ENCODE measurements around the gene NFKBIL1. TPM values are rescaled to one million over a fixed set of nuclear protein-coding genes. Genes with fewer than 3 reads are reported as not detected.

The NFKBIL1 gene
- polyA plus RNA-seq, 2 of the 4 experiments (the other 2 are of a cell fraction) = 5.2 to 9.0 TPM

DNA sequence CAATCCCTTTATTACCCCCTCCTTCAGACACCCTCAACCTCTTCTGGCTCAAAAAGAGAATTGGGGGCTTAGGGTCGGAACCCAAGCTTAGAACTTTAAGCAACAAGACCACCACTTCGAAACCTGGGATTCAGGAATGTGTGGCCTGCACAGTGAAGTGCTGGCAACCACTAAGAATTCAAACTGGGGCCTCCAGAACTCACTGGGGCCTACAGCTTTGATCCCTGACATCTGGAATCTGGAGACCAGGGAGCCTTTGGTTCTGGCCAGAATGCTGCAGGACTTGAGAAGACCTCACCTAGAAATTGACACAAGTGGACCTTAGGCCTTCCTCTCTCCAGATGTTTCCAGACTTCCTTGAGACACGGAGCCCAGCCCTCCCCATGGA is 30.2 kb downstream of the NFKBIL1 start:
- ATAC-seq (no peak), DNase-seq (ENCODE audit: low read depth in 1 of 2, low spot score in 1 of 2) (no peak), FAIRE-seq (no peak)
- H3K27ac ChIP-seq = no peak overlapping the region
- H3K4me1 ChIP-seq = peaks cover 6% of the 10 kb centered on the region; the same call in 1 of the 3 replicates
- H3K4me2 ChIP-seq = no peak overlapping the region
- TF ChIP-seq EP300 (IDR thresholded peaks at IDR 0.05) (no peak), GATA3 (IDR thresholded peaks at IDR 0.05; ENCODE audit: borderline replicate concordance) (no peak), ZSCAN20 (CRISPR knock-in tag; IDR thresholded peaks at IDR 0.05) (no peak), HOXB13 (CRISPR knock-in tag; IDR thresholded peaks at IDR 0.05; ENCODE audit: low read depth) (no peak), ZC3H11A (IDR thresholded peaks at IDR 0.05) (no peak), RNF2 (IDR thresholded peaks at IDR 0.05; ENCODE audit: borderline replicate concordance, low read depth) (no peak), EHMT2 (IDR thresholded peaks at IDR 0.05; ENCODE audit: low read depth) (no peak), NFE2L2 (conservative IDR thresholded peaks at IDR 0.05; ENCODE audit: low read length) (no peak), HOXA7 (CRISPR knock-in tag; IDR thresholded peaks at IDR 0.05) (no peak), CHD2 (IDR thresholded peaks at IDR 0.05; ENCODE audit: low read length, partially characterized antibody) (no peak), RFX5 (IDR thresholded peaks at IDR 0.05) (no peak), ZNF302 (CRISPR knock-in tag; IDR thresholded peaks at IDR 0.05) (no peak), FOXS1 (CRISPR knock-in tag; IDR thresholded peaks at IDR 0.05) (no peak), FOSL2 (IDR thresholded peaks at IDR 0.05) (no peak), FOSL2 (CRISPR knock-in tag; IDR thresholded peaks at IDR 0.05) (no peak), MYC (IDR thresholded peaks at IDR 0.05; ENCODE audit: borderline replicate concordance, low read length) (no peak), CEBPB (IDR thresholded peaks at IDR 0.05) (no peak), JUNB (IDR thresholded peaks at IDR 0.05) (no peak)
- TF ChIP-seq, protein P1, sequence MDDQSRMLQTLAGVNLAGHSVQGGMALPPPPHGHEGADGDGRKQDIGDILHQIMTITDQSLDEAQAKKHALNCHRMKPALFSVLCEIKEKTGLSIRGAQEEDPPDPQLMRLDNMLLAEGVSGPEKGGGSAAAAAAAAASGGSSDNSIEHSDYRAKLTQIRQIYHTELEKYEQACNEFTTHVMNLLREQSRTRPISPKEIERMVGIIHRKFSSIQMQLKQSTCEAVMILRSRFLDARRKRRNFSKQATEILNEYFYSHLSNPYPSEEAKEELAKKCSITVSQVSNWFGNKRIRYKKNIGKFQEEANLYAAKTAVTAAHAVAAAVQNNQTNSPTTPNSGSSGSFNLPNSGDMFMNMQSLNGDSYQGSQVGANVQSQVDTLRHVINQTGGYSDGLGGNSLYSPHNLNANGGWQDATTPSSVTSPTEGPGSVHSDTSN (IDR thresholded peaks at IDR 0.05) = no peak
- TF ChIP-seq, protein P2, sequence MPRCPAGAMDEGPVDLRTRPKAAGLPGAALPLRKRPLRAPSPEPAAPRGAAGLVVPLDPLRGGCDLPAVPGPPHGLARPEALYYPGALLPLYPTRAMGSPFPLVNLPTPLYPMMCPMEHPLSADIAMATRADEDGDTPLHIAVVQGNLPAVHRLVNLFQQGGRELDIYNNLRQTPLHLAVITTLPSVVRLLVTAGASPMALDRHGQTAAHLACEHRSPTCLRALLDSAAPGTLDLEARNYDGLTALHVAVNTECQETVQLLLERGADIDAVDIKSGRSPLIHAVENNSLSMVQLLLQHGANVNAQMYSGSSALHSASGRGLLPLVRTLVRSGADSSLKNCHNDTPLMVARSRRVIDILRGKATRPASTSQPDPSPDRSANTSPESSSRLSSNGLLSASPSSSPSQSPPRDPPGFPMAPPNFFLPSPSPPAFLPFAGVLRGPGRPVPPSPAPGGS (IDR thresholded peaks at IDR 0.05) = no peak
- 76% methylated on average over 2 of the region's 3 CpGs for WGBS (ENCODE audit: missing lambda C conversion rate)
- H3K9me3 ChIP-seq = no peaks in the 10 kb centered on the region
- no peak overlapping the region for H3K4me3 ChIP-seq
- ChIA-PET CTCF (interaction anchor here (5.3 to 18.3 kb wide), 3 partner anchors 17 to 31 kb away, joined by 18 to 338 read pairs (median 56); partner anchors contain the start of genes ATP6V1G2, NCR3 and NFKBIL1), POLR2A (no interaction called here)

DNA sequence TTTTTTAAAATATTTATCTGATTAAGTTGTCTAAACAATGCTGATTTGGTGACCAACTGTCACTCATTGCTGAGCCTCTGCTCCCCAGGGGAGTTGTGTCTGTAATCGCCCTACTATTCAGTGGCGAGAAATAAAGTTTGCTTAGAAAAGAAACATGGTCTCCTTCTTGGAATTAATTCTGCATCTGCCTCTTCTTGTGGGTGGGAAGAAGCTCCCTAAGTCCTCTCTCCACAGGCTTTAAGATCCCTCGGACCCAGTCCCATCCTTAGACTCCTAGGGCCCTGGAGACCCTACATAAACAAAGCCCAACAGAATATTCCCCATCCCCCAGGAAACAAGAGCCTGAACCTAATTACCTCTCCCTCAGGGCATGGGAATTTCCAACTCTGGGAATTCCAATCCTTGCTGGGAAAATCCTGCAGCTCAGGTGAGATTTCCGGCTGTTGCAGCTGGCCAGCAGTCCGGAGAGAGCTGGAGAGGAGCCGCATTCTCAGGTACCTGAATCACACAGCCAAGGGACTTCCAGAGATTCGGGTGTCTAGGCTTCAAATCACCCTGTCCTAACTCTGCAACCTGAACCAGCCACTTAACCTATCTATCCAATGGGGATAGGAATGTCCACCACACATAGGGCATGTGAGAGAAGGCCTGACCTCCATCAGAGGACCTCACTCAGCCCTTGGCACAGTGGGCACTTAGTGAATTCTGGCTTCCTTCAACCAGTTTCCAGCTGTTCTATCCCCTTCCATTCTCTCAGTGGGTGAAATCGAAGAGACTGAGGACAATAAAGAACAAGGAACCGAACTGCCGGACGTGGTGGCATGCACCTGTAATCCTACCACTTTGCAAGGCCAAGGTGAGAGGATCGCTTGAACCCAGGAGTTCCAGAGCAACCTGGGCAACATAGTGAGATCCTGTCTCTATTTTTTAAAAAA is 31.0 kb downstream of the NFKBIL1 start:
- H3K9me3 ChIP-seq = no peaks in the 10 kb centered on the region
- ChIA-PET CTCF (interaction anchor here (3.2 to 18.3 kb wide), 4 partner anchors 9 to 32 kb away, joined by 18 to 338 read pairs (median 43); partner anchors contain the start of genes ATP6V1G2, LTA, NCR3 and NFKBIL1), POLR2A (no interaction called here)
- peaks cover 6% of the 10 kb centered on the region; the same call in 1 of the 3 replicates for H3K4me1 ChIP-seq
- 56% methylated on average over 12 of the region's 12 CpGs for WGBS (ENCODE audit: missing lambda C conversion rate)
- H3K4me2 ChIP-seq = no peak overlapping the region
- TF ChIP-seq HDAC2 (IDR thresholded peaks at IDR 0.05) (no peak), KDM1A (IDR thresholded peaks at IDR 0.05; ENCODE audit: low read depth) (no peak), SMC3 (IDR thresholded peaks at IDR 0.05) (no peak), JUNB (IDR thresholded peaks at IDR 0.05) (no peak), CBX2 (IDR thresholded peaks at IDR 0.05; ENCODE audit: borderline replicate concordance, low read depth) (no peak), POLR2AphosphoS2 (conservative IDR thresholded peaks at IDR 0.05; ENCODE audit: low read length) (no peak), ZNF302 (CRISPR knock-in tag; IDR thresholded peaks at IDR 0.05) (no peak), HEYL (CRISPR knock-in tag; IDR thresholded peaks at IDR 0.05) (no peak), TFCP2L1 (CRISPR knock-in tag; IDR thresholded peaks at IDR 0.05) (no peak), CEBPB (IDR thresholded peaks at IDR 0.05) (no peak), RAD21 (conservative IDR thresholded peaks at IDR 0.05 in 1 of 2, IDR thresholded peaks at IDR 0.05 in 1 of 2) (no peak)
- TF ChIP-seq, protein P1 (IDR thresholded peaks at IDR 0.05) = no peak
- TF ChIP-seq, protein P3, sequence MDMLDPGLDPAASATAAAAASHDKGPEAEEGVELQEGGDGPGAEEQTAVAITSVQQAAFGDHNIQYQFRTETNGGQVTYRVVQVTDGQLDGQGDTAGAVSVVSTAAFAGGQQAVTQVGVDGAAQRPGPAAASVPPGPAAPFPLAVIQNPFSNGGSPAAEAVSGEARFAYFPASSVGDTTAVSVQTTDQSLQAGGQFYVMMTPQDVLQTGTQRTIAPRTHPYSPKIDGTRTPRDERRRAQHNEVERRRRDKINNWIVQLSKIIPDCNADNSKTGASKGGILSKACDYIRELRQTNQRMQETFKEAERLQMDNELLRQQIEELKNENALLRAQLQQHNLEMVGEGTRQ (IDR thresholded peaks at IDR 0.05) = no peak
- no peak overlapping the region for H3K27ac ChIP-seq
- H3K4me3 ChIP-seq = no peak overlapping the region
- ATAC-seq (no peak), DNase-seq (ENCODE audit: low read depth in 1 of 2, low spot score in 1 of 2) (no peak), FAIRE-seq (no peak)
